Neural progenitor cell (in vitro differentiated cells): Measurements from ENCODE around the gene IST1.

Experiments
- CTCF ChIP-seq: fragments of 200-600 bp; sonication (generic); IDR thresholded peaks from 2 replicates; pipeline ENCODE4 v1.5.1; 2017; ENCODE audit warnings: antibody characterized with exemption, mild to moderate bottlenecking
- EZH2 ChIP-seq: fragments of 200-600 bp; sonication (generic); IDR thresholded peaks from 2 replicates; pipeline ENCODE4 v1.6.1; 2017; ENCODE audit warnings: antibody characterized with exemption, mild to moderate bottlenecking, moderate library complexity
- EZH2phosphoT487 ChIP-seq: fragments of 200-600 bp; sonication (generic); IDR thresholded peaks from 2 replicates; pipeline ENCODE4 v1.6.1; 2017; ENCODE audit warnings: antibody characterized with exemption

GRCh38 chr16:71920658-71921057 lies 25.3 kb downstream of the IST1 start:
- TF ChIP-seq CTCF (no peak), EZH2 (no peak), EZH2phosphoT487 (no peak)
